SU-DHL-6 (cell line): ENCODE results near the gene ADAM12.

Experiments
- EZH2phosphoT487 ChIP-seq: fragments of 200-600 bp; sonication (generic), shearing (Covaris generic); conservative IDR thresholded peaks from 2 replicates; pipeline ENCODE4 v1.6.1; 2018; ENCODE audit warnings: mild to moderate bottlenecking, antibody characterized with exemption, low read length, moderate library complexity, mixed read lengths
- TF ChIP-seq, protein P1 (sequence below): fragments of 200-600 bp; sonication (generic); IDR thresholded peaks from one replicate; pipeline ENCODE4 v1.5.1; 2017; ENCODE audit warnings: antibody characterized with exemption, mild to moderate bottlenecking, low read length, moderate library complexity; ENCODE audit not compliant: insufficient read depth, poor library complexity, severe bottlenecking

DNA sequence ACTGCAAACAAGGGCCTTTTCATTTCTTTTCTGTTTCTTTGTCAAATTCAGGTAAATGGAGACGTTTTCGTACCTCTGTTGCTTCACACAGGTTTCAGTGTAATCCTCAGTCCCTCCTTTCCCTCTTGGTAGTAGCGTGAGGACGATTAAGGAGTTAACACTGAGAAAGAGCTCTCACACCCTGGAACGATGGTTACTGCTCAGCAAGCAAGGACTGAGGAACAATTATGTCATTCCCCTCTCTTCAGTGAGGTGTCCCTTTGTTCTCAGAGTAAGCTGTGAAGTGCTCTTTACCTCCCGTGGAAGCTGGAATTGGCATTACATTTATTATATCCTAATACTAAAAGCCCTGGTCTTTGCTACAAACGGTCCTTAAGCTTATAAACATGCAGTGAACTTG is 396.0 kb downstream of the ADAM12 start:
- TF ChIP-seq, protein P1, sequence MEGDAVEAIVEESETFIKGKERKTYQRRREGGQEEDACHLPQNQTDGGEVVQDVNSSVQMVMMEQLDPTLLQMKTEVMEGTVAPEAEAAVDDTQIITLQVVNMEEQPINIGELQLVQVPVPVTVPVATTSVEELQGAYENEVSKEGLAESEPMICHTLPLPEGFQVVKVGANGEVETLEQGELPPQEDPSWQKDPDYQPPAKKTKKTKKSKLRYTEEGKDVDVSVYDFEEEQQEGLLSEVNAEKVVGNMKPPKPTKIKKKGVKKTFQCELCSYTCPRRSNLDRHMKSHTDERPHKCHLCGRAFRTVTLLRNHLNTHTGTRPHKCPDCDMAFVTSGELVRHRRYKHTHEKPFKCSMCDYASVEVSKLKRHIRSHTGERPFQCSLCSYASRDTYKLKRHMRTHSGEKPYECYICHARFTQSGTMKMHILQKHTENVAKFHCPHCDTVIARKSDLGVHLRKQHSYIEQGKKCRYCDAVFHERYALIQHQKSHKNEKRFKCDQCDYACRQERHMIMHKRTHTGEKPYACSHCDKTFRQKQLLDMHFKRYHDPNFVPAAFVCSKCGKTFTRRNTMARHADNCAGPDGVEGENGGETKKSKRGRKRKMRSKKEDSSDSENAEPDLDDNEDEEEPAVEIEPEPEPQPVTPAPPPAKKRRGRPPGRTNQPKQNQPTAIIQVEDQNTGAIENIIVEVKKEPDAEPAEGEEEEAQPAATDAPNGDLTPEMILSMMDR: no peak
- no peak for TF ChIP-seq EZH2phosphoT487
